ENCODE results near the gene R3HDM4.
A peak's percentile ranks its signal among the peaks of the same experiment; 100 is the strongest.

R3HDM4 gene

GRCh38 chr19:947090-947706 lies 34.2 kb upstream of the R3HDM4 start:
- DNase-seq, result no peak

- DNase-seq, result no peak
Observed at GRCh38 chr19:945401-946252, 32.6 kb upstream of the R3HDM4 start.

GRCh38 chr19:944663-945241 lies 31.7 kb upstream of the R3HDM4 start:
- DNase-seq, result no peak

- no peak for DNase-seq
Observed at GRCh38 chr19:944171-944567, 31.1 kb upstream of the R3HDM4 start.

- DNase-seq, result no peak
Observed at GRCh38 chr19:943551-944170, 30.6 kb upstream of the R3HDM4 start.

GRCh38 chr19:942133-942645 lies 29.2 kb upstream of the R3HDM4 start:
- no peak for DNase-seq

- no peak for DNase-seq
Observed at GRCh38 chr19:941292-942132, 28.5 kb upstream of the R3HDM4 start.

GRCh38 chr19:940591-941291 lies 27.7 kb upstream of the R3HDM4 start:
- DNase-seq, result peak; percentile 84

GRCh38 chr19:939922-940321 lies 26.9 kb upstream of the R3HDM4 start:
- DNase-seq, result no peak

- DNase-seq, result no peak
Observed at GRCh38 chr19:939439-939838, 26.4 kb upstream of the R3HDM4 start.

- no peak for DNase-seq
Observed at GRCh38 chr19:938233-938923, 25.4 kb upstream of the R3HDM4 start.

- DNase-seq, result no peak
Observed at GRCh38 chr19:937259-937694, 24.3 kb upstream of the R3HDM4 start.

GRCh38 chr19:936175-936546 lies 23.1 kb upstream of the R3HDM4 start:
- no peak for DNase-seq

- no peak for DNase-seq
Observed at GRCh38 chr19:934865-935479, 22.0 kb upstream of the R3HDM4 start.

GRCh38 chr19:934197-934840 lies 21.3 kb upstream of the R3HDM4 start:
- no peak for DNase-seq

GRCh38 chr19:933553-933882 lies 20.5 kb upstream of the R3HDM4 start:
- no peak for DNase-seq

- no peak for DNase-seq
Observed at GRCh38 chr19:932648-933552, 19.9 kb upstream of the R3HDM4 start.

- no peak for DNase-seq
Observed at GRCh38 chr19:931860-932647, 19.0 kb upstream of the R3HDM4 start.
